Measurements from ENCODE around the gene CXCL5.

Gene CXCL5

DNA sequence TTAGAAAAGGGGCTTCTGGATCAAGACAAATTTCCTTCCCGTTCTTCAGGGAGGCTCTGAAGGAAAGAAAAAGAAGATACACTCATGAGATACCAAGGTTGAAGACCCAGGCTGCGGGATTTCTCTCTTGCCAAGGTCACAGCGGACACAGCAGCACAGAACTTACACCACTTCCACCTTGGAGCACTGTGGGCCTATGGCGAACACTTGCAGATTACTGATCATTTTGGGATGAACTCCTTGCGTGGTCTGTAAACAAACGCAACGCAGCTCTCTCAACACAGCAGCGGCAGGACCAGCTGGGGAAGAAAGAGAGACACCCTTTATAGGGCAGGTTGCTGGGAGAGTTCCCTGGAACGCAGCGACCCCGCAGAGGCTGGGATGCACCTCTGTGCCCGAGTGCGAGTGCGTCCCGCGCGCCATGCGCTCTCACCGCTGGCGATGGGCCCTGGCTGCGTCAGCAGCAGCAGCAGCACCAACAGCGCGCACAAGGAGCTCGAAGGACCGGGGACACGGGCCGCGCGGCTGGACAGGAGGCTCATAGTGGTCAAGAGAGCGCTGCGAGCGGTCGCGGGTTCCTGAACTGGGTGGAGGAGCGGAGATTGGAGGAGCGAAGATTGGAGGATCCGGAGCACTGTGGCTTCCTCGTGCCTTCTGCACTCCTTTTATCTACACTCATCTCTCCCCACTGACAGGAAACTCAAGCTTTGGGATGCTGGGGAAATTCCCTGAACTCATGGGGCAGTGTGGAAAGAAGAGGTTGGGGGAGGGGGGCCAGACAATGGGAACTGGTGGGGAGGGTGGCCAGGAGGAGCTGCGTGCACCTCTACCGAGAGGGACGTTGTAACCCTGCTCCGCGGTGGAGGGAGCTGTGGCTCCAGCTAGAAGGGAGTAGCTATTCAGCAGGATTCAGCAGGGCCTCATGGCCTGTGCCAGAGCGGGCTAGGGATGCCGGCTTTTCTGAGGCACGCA lies at the start of gene CXCL5:
Gene CXCL5, minus strand, starts transcription at position 638 of the 972 bp plus-strand sequence. Its CDS starts 96 bp downstream, at position 542.
- DNase-seq (ENCODE audit: low read depth), result no peak

DNA sequence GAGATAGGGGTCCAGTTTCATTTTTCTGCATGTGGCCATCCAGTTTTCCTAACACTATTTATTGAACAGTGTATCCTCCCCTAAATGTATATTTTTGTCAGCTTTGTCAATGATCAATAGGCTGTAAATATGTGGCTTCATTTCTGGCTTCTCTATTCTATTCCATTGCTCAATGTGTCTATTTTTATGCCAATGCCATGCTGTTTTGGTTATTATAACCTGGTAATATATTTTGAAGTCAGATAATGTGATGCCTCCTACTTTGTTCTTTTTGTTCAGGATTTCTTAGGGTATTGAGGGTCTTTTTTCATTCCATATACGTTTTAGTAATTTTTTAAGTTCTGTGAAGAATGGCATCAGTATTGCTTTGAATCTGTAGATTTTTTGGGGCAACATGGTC lies 48.7 kb upstream of the CXCL5 start:
- DNase-seq (ENCODE audit: low read depth), result no peak

DNA sequence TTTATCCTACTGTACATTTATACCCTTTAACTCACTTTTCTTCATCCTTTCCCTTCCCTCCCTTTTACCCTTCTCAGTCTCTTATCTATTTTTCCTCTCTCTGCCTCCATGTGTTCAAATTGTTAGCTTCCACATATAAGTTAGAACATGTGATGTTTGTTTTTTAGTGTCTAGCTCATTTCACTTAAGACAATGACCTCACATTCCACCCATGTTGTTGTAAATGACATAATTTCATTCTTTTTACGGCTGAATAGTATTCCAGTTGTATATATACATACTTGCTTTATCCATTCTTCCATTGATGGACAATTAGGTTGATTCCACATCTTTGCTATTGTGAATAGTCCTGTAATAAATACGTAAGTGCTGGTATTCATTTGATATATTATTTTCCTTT lies 47.3 kb upstream of the CXCL5 start:
- no peak for DNase-seq (ENCODE audit: low read depth)

DNA sequence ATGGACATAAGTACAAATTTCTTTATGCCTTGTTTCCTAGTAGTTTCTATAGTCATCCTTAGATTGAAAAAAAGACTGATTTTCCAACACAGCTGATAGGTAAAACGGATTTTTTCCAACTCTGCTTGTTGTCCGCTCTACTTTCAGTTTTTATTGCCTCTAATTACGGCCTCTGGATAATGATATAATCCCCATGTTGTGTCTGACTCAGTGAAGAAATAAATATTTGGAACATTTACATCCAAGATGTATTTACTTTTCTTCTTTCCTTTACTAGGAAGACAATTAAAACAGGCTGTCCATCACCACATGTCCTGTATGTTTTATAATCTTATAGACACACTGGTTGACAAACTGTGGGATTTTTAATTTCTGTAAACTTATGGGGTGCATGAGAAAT lies 46.8 kb upstream of the CXCL5 start:
- no peak for DNase-seq (ENCODE audit: low read depth)

DNA sequence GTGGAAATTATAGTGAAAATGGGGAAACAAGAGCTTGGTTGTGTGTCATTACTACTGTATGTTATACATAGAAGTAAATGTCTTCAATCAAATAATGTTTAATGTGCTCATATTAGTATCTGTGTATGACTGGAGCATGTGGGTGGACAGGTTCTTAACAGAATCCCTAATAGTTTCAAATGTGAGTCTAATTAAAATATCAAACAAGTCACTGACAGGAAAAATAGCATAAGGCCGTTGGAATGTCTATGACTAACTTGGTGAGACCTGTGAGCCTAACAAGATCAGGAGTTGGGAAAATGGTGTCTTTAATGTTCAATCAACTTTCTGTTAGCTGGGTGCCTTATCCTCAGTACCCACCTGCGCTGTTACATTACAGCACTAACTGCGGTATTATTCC lies 46.2 kb upstream of the CXCL5 start:
- DNase-seq (ENCODE audit: low read depth), result no peak

DNA sequence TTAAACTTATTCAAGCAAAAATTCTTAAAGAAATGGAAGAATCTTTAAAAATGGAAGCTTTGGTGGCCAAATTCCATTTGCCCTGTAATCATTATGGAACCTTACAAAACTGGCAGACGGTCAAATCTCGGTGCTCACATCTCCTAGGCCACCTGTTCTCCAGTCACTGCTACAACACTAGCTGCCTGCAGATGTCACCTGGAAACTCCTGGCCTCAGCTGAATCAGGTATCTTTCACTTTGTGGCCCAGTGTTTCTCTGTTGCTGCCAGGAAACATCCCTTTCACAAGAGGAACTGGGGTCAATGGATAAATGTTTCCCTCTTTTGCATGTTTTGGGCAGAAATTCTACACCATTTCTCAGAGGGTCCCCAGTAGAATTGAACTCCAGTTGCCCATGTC lies 44.2 kb upstream of the CXCL5 start:
- DNase-seq (ENCODE audit: low read depth), result no peak

DNA sequence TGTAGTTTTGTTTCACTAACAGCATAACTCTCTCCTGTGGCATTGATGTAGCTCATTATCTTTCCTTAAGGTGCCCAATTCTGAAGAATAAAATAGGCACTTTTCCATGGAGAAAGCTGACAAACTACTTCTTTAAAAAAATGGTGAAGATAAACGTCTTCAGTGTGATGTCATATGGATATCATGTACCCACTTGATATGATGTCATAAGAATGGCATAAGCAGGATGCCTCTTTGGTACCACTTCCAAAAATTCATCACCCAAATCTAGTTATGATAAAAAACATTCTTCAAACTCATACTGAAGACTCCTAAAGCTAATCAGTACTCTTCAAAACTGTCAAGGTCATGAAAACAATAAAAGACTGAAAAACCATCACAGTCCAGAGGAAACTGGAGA lies 42.9 kb upstream of the CXCL5 start:
- DNase-seq (ENCODE audit: low read depth), result no peak

DNA sequence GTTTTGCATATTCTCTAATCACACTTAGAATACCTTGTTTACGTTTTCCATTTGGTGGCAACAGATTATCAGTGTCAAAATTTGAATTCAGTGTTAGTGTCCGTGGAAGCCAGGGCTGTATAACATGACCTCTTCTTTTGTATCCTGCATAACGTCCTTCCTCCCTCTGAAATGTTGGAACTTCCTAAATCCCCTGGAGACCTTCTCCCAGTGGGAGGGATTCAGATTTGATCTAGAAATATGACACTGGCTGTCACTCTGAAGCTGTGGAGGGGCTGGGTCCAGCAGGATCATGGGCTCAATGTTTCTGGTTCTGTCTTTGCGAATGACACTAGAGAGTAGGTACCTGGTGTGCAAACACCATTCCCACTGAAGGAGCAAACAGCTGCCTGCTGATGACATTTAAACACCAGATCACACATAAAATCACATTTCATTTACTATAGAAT lies 40.9 kb upstream of the CXCL5 start:
- no peak for DNase-seq (ENCODE audit: low read depth)

DNA sequence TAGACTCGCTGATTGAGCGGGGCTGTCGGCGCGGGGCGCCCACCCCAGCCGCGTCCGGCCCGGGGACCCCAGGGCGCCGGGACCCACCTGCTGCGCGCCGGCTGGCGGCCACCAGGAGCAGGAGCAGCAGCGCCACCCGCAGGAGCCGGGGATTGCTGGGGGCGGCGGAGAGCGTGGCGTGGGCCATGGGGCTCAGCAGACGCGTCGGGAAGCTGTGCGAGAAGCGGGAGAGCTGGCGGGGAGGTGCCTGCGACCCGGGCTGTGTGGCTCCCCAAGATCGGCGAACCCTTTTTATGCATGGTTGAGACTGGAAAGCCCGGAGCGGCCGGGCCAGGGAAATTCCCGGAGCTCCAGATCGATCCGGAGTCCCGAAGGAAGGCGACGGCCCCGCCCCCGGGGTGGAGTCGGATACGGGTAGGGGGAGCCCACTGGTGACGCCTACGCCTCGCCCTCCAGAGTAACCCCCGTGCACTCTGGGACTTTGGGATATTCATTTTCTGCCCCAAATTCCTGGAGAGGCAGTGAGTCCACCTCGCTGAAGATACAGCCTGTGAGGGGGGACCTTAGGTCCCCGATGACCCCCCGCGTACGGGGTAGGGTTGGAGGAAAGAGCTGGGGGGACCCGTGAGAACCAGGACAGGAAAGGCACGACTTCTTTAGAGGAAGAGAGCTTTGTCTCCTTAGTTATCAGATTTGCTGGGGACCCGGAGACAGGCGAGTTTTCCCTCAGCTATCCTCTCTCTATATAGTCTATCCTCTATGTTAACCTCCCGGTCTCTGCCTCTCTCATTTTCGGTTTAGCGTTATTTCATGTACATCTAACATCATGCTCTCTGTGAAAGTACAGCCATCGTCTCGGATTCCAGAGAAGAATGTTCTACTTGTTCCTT lies 40.2 kb upstream of the CXCL5 start, which contains the start of gene CXCL3:
Gene CXCL3, minus strand, starts transcription at position 265 of the 890 bp plus-strand sequence. Its CDS starts 78 bp downstream, at position 187.
- no peak for DNase-seq (ENCODE audit: low read depth)

DNA sequence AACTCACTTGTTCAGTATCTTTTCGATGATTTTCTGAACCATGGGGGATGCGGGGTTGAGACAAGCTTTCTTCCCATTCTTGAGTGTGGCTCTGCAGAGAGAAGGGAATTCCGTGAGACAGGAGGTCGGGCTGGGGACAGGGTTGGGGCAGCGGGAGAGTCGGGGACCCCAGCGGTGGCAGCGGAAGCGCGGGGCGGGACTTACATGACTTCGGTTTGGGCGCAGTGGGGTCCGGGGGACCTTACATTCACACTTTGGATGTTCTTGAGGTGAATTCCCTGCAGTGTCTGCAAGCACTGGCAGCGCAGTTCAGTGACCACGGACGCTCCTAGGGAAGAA lies 39.6 kb upstream of the CXCL5 start:
- DNase-seq (ENCODE audit: low read depth), result no peak

DNA sequence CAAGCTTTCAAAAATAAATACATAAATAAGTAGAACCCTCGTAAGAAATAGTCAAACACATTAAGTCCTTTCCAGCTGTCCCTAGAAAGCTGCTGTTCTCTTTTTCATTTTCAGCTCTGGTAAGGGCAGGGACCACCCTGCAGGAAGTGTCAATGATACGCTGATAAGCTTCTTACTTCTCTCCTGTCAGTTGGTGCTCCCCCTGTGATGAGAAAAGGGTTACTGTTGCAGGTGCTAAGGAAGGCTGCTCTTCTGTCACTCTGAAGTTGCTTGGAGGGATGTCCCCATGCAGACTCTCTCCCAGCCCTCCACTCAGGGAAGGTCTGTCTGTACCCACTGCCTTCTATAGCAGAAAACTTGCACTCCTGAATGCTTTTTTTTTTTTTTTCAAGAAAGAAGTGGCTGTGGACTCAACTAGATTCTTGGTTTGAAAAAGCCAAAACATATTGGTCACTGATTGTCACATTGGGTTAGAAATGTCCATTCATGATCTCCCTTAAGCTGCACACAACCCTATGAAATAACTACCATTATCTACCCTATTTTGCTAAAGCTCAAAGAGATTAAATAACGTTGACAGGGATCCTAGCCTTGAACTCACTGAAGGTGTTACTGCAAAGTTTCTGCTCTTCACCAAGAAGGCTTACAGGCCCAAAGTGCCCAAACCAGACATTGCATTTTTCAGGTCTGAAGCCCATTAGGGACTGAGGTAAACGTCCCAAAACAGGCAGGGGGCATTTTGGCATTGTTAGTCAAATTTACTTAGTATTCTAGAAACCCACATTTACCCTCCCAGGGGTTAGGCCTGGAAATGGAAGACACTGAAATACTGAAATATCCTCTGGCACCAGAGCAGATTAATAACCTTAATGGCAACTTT lies 38.8 kb upstream of the CXCL5 start:
- no peak for DNase-seq (ENCODE audit: low read depth)

DNA sequence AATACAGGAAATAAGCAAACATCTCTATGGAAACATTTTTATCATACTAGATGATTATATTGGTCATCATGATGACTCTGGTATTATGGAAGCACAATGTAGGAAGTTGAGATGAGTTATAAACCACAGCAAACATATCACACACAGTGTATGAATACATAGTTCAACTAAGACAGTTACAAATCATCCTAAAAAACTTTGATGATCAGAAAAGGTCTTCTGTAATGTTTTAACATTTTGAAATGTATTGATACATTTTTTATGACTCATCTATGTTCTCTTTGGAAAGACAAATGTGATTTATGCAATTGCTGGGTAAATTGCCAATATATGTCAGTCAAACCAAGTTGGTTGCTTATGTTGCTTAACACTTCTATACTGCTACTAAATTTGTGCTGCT lies 35.3 kb upstream of the CXCL5 start:
- no peak for DNase-seq (ENCODE audit: low read depth)

DNA sequence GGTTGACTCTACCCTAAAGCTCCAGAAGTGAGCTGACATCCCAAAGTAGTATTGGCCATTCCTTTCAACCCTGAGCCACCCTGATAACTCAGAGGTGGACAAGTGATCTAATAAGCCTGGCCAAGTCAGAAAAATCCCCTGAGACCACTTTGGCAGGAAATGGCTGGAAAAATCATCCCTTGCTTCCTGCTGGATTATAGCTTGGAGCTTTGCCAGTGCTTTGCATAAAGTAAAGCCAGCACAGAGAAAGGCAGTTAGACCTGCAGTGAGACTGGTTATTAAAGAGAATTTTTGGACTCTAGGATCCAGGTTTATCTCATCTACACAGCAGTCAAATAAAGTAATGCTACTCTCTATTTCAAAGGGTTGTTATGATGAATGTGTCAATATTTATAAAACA lies 33.6 kb upstream of the CXCL5 start:
- DNase-seq (ENCODE audit: low read depth), result no peak

DNA sequence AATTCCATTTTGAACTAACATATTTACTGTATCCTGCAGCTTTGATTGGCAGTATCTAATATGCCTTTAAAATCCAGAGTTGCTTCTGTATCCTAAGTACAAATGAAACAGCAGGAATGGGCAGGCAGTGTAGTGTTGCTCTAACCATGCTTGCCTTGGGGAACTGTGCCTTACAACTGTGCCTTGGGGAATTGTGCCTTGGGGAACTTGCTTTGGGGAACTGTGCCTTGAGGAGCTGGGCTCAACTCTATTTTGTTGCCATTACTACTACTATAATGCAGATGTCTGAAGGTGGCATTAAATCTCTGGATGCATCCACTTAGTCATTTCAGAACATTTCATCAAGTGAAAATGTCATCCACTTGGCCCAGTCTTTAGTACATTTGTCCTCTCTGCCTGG lies 33.1 kb upstream of the CXCL5 start:
- DNase-seq (ENCODE audit: low read depth), result no peak

DNA sequence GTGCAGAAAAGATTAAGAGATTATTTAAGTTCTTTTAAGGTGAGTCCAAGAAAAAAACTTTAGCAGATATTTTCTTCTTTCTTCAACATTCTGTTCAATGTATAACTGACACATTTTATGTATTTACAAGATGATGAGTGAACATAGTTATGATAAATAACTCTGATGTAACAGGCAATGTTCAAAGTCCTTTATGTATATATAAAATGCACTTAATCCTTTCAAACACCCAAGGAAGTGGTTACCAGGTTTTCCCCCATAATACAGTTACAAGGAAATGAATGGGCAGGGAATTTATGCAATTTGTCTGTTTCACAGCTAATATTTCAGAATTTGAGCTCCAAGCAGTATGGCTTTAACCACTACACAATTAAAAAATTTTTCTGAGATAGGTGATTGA lies 31.8 kb upstream of the CXCL5 start:
- DNase-seq (ENCODE audit: low read depth), result no peak

DNA sequence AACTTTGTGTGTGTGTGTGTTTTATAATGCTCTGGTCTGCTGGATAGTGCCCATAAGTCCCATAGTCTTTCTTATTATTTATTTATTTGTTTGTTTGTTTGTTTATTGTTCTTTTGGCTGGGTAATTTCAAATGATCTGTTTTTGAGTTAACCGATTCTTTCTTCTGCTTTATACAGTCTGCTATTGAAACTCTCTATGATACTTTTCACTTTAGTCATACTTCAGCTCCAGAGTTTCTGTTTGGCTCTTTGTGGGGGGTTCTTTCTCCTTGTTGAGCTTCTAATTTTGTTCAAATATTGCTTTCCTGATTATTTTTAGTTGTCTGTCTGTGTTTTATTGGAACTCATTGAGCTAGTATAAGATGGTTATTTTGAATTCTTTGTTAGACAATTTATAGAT lies 30.0 kb upstream of the CXCL5 start:
- no peak for DNase-seq (ENCODE audit: low read depth)

DNA sequence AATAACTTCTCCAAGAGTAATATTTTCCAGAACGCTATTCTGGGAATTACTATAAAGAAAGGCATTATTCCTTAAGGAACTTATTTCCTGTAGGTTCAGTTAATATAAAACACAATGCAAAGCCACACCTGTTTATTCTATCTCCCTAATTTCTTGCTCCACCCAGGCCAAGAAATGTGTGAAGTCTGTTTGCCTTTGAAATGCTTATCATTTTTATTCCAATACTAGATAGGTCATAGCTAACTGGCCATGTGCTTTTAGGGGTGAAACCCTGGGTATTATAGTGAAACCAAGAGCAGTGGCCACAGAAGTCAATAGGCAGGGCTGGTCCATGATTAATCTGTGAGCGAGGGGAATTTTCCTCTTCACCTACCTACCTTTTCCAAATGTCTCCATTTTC lies 25.2 kb upstream of the CXCL5 start:
- no peak for DNase-seq (ENCODE audit: low read depth)

DNA sequence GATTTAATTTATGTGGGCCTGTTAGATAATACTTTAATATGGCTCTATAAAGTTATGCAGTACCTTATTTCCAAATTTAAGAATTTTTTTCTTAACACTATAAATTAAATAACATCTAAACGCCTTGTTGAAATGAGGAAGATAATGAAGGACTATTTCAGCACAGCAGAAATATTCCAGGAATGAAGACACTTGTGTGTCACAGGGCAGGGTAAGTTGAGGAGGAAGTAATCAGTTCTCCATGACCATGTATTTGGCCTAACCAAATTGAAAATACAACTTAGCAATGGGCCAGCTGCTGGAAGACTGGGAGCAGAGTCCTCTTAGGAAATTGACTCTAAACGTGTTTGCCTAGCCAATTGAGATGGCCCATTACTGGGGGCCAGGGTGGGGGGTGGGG lies 23.1 kb upstream of the CXCL5 start:
- no peak for DNase-seq (ENCODE audit: low read depth)

DNA sequence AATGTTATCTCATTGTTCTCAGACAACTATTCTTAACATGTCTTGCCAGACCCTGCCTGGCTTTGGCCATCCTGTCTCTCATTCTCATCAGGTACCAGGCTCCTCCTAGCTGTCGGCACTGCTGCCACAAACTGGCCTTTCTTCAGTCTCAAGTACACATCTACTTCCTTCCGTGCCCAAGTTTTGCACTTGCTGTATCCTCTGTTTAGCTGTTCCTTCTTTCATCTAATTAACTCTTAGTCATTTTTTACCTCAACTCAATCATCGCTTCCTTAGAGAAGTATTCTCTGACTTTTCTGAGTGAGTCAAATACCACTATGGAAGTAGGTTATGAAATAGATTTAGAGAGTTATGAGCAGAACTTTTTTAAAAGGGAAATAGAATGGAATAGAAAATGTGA lies 20.3 kb upstream of the CXCL5 start:
- no peak for DNase-seq (ENCODE audit: low read depth)

DNA sequence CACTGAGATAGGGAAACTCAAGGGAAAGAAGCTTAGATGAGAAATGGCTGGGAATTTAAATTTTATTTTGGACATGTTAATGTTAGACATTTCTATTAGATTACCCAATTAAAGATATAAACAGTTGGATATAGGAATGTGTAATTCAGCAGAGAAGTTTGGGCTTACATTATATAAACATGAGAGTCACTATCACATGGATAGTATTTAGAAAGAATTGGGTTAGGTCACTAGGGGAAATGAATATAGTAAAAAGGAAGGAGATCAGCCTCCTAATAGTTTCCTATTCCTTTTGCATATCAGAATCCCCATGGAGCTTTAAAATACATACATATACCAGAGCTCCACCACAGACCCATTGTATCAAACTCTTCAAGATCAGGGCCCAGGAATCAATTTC lies 19.6 kb upstream of the CXCL5 start:
- no peak for DNase-seq (ENCODE audit: low read depth)

DNA sequence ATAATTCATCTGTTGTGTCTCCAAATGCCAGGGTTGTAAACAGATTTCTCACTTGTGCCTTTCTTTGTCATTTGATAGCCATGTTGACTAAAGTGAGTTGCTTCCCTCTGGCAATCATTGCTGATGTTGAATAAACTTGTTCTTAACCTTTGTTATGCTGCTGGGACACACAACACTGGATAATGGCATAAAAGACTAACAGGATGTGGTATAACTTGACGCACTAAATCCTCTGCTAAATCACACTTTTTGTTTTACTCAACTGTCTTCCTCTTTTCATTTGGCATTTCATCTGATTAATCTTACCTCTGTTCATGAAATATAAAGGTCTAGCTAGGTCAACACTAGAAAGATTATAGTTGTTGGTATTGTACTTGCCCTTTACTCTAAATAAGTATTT lies 17.6 kb upstream of the CXCL5 start:
- DNase-seq (ENCODE audit: low read depth), result no peak

Data from stimulated activated CD8-positive, alpha-beta memory T cell treated with anti-CD3 and anti-CD28 coated beads, Interleukin-7, amount 100 ng/mL, for 24 hours (primary cell).